GM21619 (cell line): Measurements from ENCODE around the gene HORMAD2.
"Not testable (repeated sequence)": the region's sequence is repeated elsewhere in the genome, so short reads cannot be mapped to it uniquely, and the experiment has no call there.

Experiments
- ATAC-seq: cut with Tn5 transposase; IDR thresholded peaks from one replicate; pipeline ENCODE4 v1.9.1; 2021; ENCODE audit not compliant: unreplicated experiment

HORMAD2 gene

GRCh38 chr22:30187529-30188407 lies 107.5 kb downstream of the HORMAD2 start:
- no peak for ATAC-seq

- ATAC-seq: no peak
These were observed 108.6 kb downstream of the HORMAD2 start for GRCh38 chr22:30188911-30189310.

GRCh38 chr22:30190574-30190973 lies 110.3 kb downstream of the HORMAD2 start:
- ATAC-seq: no peak

GRCh38 chr22:30191040-30191701 lies 110.9 kb downstream of the HORMAD2 start:
- no peak for ATAC-seq

- ATAC-seq: no peak
These were observed 112.2 kb downstream of the HORMAD2 start for GRCh38 chr22:30192427-30192826.

- ATAC-seq: no peak
These were observed 112.9 kb downstream of the HORMAD2 start for GRCh38 chr22:30193031-30193775.

GRCh38 chr22:30195245-30196140 lies 115.2 kb downstream of the HORMAD2 start:
- ATAC-seq: no peak

- no peak for ATAC-seq
These were observed 116.0 kb downstream of the HORMAD2 start for GRCh38 chr22:30196141-30196879.

GRCh38 chr22:30196880-30197336 lies 116.6 kb downstream of the HORMAD2 start:
- no peak for ATAC-seq

- ATAC-seq: no peak
These were observed 117.1 kb downstream of the HORMAD2 start for GRCh38 chr22:30197389-30197788.

GRCh38 chr22:30198152-30198825 lies 118.0 kb downstream of the HORMAD2 start:
- no peak for ATAC-seq

GRCh38 chr22:30198921-30199320 lies 118.7 kb downstream of the HORMAD2 start:
- ATAC-seq: no peak

- not testable (repeated sequence) for ATAC-seq
These were observed 120.6 kb downstream of the HORMAD2 start for GRCh38 chr22:30200905-30201304.

- ATAC-seq: no peak
These were observed 121.7 kb downstream of the HORMAD2 start for GRCh38 chr22:30201945-30202344.

GRCh38 chr22:30202531-30203006 lies 122.3 kb downstream of the HORMAD2 start:
- no peak for ATAC-seq

GRCh38 chr22:30204015-30204741 lies 123.9 kb downstream of the HORMAD2 start:
- ATAC-seq: no peak

GRCh38 chr22:30204742-30205111 lies 124.5 kb downstream of the HORMAD2 start:
- ATAC-seq: no peak
